Uterus (tissue), 2 donors: Measurements from ENCODE around the gene VBP1.

Source experiments
- CTCF ChIP-seq, 4 experiments: fragments of 200-600 bp in 2 of 4; fragments of 450-650 bp in 2 of 4; sonication (generic) in 2 of 4; IDR thresholded peaks; one replicate each; pipeline ENCODE4 v1.5.1; 2016 to 2019; ENCODE audit warnings: antibody characterized with exemption in 4 of 4, mild to moderate bottlenecking in 2 of 4, moderate library complexity in 1 of 4
- POLR2A ChIP-seq, 2 donors: fragments of 450-650 bp; IDR thresholded peaks; one replicate each; pipeline ENCODE4 v1.6.1; 2016; ENCODE audit warnings: antibody characterized with exemption in 2 of 2, mild to moderate bottlenecking in 1 of 2, moderate library complexity in 1 of 2

- TF ChIP-seq CTCF (IDR thresholded peaks at IDR 0.05) (no peak), POLR2A (IDR thresholded peaks at IDR 0.05) (no peak)
These were observed 26.0 kb downstream of the VBP1 start for GRCh38 chrX:155242300-155242699.
